CD4-positive, alpha-beta T cell treated with Interleukin-17A for 4 hours (primary cell): ENCODE data around the gene AGPAT1.
"Not testable (repeated sequence)": the region's sequence is repeated elsewhere in the genome, so short reads cannot be mapped to it uniquely, and the experiment has no call there.

Experiments used
- DNase-seq: peaks from one replicate; pipeline ENCODE4 v3.0.0-alpha.2; 2020; ENCODE audit warnings: mixed read lengths

AGPAT1 gene

GRCh38 chr6:32146687-32147086 is 29.2 kb downstream of the AGPAT1 start:
- DNase-seq, result no peak

- no peak for DNase-seq
These were observed 29.6 kb downstream of the AGPAT1 start for GRCh38 chr6:32146287-32146686.

GRCh38 chr6:32144238-32144637 is 31.6 kb downstream of the AGPAT1 start:
- not testable (repeated sequence) for DNase-seq

GRCh38 chr6:32140420-32141046 is 35.4 kb downstream of the AGPAT1 start:
- DNase-seq, result no peak

GRCh38 chr6:32139590-32139989 is 36.3 kb downstream of the AGPAT1 start:
- DNase-seq, result no peak

- DNase-seq, result no peak
These were observed 38.4 kb downstream of the AGPAT1 start for GRCh38 chr6:32137454-32137853.

- DNase-seq, result no peak
These were observed 42.1 kb downstream of the AGPAT1 start for GRCh38 chr6:32133786-32134185.

- DNase-seq, result no peak
These were observed 43.8 kb downstream of the AGPAT1 start for GRCh38 chr6:32132110-32132509.

GRCh38 chr6:32131439-32131948 is 44.4 kb downstream of the AGPAT1 start:
- no peak for DNase-seq

GRCh38 chr6:32129297-32130088 is 46.4 kb downstream of the AGPAT1 start:
- no peak for DNase-seq

- DNase-seq, result no peak
These were observed 47.1 kb downstream of the AGPAT1 start for GRCh38 chr6:32128751-32129296.

GRCh38 chr6:32127717-32128592 is 47.9 kb downstream of the AGPAT1 start, which contains the start of gene ATF6B:
Gene ATF6B (minus strand): TSS chr6:32128246. CDS start chr6:32128207, 39 bp downstream.
- DNase-seq, result peak; percentile 97

GRCh38 chr6:32127409-32127716 is 48.5 kb downstream of the AGPAT1 start:
- DNase-seq, result no peak

GRCh38 chr6:32126880-32127279 is 49.0 kb downstream of the AGPAT1 start:
- no peak for DNase-seq

GRCh38 chr6:32123681-32124080 is 52.2 kb downstream of the AGPAT1 start:
- DNase-seq, result no peak

- DNase-seq, result no peak
These were observed 55.3 kb downstream of the AGPAT1 start for GRCh38 chr6:32120573-32121059.

GRCh38 chr6:32118782-32119628 is 56.9 kb downstream of the AGPAT1 start:
- DNase-seq, result peak; percentile 78
